Fibroblast of pulmonary artery (primary cell): ENCODE measurements around the gene CHST1.

Source experiments
- DNase-seq: peaks from one replicate; pipeline ENCODE4 v3.0.0-alpha.2; 2010; ENCODE audit warnings: low read depth
- H3K4me3 ChIP-seq: replicated peaks from 2 replicates; pipeline ENCODE4 v1.5.1; 2011; ENCODE audit warnings: low read depth, mild to moderate bottlenecking, control low read depth, low read length, moderate library complexity
- TF ChIP-seq, protein P1 (sequence below): IDR thresholded peaks from 2 replicates; pipeline ENCODE4 v1.5.1; 2011; ENCODE audit warnings: mild to moderate bottlenecking, control low read depth, low read length, inconsistent platforms; ENCODE audit errors: missing control alignments

Gene CHST1

DNA sequence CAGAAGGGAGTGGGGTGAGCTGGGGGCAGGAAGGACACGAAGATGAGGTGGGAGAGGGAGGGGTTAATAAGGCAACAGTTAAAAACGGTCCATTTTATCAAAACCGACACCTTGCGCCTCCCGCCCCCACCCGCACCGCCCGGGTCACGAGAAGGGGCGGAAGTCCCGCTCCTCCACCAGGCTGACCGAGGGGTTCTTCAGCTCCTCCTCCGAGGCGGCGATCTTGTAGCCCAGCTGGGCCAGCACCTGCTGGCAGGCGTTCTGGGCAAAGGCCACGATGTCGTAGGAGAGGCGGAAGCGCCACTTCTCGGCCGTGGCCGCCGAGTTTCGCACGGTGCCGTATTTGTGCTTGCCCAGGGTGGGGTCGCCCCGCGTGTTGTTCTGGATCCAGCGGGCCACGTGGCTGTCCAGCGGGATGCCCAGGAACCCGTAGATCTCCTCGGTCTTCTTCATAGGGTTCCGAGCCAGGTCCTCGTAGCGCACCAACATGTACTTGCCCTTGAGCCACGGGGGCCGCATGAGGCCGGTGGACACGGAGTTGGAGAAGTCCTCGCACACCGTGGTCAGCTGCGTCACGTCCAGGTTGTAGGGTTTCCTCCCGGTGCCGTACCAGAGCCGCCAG, 15.8 kb downstream of the CHST1 start:
- H3K4me3 ChIP-seq: no peak overlapping the region
- DNase-seq: no peak
- TF ChIP-seq, protein P1, sequence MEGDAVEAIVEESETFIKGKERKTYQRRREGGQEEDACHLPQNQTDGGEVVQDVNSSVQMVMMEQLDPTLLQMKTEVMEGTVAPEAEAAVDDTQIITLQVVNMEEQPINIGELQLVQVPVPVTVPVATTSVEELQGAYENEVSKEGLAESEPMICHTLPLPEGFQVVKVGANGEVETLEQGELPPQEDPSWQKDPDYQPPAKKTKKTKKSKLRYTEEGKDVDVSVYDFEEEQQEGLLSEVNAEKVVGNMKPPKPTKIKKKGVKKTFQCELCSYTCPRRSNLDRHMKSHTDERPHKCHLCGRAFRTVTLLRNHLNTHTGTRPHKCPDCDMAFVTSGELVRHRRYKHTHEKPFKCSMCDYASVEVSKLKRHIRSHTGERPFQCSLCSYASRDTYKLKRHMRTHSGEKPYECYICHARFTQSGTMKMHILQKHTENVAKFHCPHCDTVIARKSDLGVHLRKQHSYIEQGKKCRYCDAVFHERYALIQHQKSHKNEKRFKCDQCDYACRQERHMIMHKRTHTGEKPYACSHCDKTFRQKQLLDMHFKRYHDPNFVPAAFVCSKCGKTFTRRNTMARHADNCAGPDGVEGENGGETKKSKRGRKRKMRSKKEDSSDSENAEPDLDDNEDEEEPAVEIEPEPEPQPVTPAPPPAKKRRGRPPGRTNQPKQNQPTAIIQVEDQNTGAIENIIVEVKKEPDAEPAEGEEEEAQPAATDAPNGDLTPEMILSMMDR: no peak

DNA sequence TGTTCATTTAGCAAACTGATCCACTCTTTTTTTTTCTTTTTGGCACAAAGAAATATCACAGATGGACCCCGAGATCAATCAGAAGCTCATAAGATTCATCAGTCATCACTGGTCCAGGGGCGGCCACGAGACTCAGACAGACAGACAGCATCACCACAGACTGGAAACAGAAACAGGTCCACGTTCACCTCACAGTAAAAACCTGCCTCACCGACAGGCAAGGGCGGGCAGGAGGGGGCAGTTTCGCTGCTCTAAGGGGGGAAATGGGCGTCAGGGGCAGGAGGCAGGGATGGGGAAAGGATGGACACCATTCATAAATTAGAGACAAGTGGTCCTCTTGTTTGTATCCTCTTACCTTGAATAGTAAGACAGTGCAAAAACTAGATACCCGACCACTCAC, 16.5 kb downstream of the CHST1 start:
- H3K4me3 ChIP-seq: no peak overlapping the region
- DNase-seq: no peak
- TF ChIP-seq, protein P1: no peak

DNA sequence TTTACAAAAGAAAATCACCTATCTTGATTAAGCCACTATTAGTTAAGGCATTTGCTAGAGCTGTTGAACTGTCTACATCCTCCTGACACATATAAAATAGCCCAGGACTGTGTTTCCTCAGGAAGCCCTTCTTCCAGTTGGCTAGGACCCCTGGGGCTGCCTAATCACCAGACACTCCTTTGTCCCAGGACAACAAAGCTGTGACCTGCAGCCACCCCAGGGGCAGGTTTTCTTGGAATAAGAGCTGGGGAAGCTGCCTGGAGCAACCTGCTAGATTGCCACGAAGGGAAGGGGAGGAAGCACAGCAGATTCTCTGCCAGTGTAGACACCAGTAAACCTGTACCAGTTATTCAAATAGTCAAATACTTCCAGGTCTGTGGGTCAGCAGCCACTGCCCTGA, 17.6 kb downstream of the CHST1 start:
- no peak for DNase-seq
- H3K4me3 ChIP-seq: no peak overlapping the region
- TF ChIP-seq, protein P1: no peak

DNA sequence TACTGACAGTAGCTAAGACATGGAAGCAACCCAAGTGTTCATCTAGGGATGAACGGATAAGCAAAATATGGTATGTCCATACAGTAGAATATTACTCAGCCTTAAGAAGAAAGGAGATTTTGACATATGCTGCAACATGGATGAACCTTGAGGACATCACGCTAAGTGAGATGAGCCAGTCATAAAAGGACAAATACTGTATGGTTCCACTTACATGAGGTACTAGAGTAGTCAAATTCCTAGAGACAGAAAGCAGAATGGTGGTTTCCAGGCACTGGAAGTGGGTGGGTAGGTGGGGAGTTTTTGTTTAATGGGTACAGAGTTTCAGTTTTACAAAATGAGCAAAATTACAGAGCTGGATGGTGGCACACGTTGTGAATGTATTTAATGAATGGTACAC, 18.1 kb downstream of the CHST1 start:
- TF ChIP-seq, protein P1: no peak
- no peak overlapping the region for H3K4me3 ChIP-seq
- DNase-seq: no peak

- H3K4me3 ChIP-seq: no peak overlapping the region
- peak; percentile 45 for DNase-seq
- TF ChIP-seq, protein P1: no peak
These were observed 19.0 kb downstream of the CHST1 start for GRCh38 chr11:45646275-45646927.

DNA sequence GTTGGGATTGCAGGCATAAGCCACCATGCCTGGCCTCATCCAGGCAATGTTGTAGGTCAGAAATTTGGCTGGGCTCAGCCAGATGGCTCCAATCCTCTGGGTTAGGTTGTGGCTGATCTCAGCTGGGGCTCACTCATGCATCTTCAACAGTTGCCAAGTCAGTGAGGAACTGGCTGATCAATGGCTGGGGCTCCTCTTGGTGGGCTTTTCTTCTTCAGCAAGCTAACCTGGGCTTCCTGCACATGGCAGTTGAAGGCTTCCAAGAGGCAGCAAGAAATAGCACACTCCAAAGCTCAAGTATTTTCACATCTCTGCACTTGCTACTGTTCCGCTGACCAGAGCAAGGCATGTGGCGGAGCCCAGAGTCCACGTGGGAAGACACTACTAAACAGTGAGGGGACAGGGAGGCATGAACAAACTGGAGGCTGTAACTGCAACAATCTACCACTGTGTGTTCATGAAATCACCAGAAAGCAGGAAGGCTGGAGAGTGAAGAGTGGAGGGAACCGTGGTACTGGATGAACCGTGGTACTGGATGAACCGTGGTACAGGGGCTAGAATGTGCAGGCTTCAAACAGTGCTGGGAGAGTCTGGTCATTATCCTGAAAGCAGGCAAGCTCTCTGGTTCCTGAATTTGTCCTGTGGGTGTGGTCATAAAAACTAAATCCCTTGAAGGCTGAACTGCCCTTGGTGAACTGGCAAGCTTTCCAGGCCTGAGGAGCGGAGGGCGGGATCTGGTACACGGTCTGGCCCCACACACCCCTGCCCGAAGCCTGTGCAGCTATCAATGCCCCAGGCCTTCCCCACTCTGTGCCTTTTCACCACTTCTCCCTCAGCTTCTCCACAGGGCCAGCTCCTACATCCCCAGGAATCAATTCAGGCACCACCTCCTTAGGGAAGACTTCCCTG, 20.2 kb downstream of the CHST1 start:
- no peak overlapping the region for H3K4me3 ChIP-seq
- DNase-seq: no peak
- TF ChIP-seq, protein P1: no peak
